PC-9 (cell line): Measurements from ENCODE around the gene RAP1GAP2. TPM values are rescaled to one million over a fixed set of nuclear protein-coding genes. Genes with fewer than 3 reads are reported as not detected.

Experiments used
- BruUV-seq: library from RNA; stranded (reverse); fragments of 400-500 nt; replicated peaks from 2 replicates; lab custom pipeline; 2021; lab: Mats Ljungman, UMichigan
- CTCF ChIA-PET: fragments of 300-600 bp; sonication (Branson Sonifier 250); formaldehyde crosslinking; loops from one replicate; lab custom pipeline; 2022; ENCODE audit warnings: antibody characterized with exemption; lab: Charles Lee
- POLR2A ChIA-PET: fragments of 300-600 bp; sonication (Branson Sonifier 250); formaldehyde crosslinking; loops from one replicate; lab custom pipeline; 2022; ENCODE audit warnings: antibody characterized with exemption; ENCODE audit not compliant: unreplicated experiment; lab: Charles Lee
- DNase-seq, 2 experiments: peaks; one replicate each; pipeline versions ENCODE4 v3.0.0 to v3.0.0-alpha.2; 2015 to 2022; ENCODE audit warnings: mixed read lengths in 1 of 2
- H2AFZ ChIP-seq: fragments of 200-600 bp; sonication (generic); 2 replicates; pipeline ENCODE4 v1.8.1; 2017; ENCODE audit warnings: antibody characterized with exemption
- H3F3A ChIP-seq: fragments of 200-600 bp; sonication (generic); 2 replicates; pipeline ENCODE4 v1.8.1; 2017; ENCODE audit warnings: antibody characterized with exemption, mild to moderate bottlenecking, low read depth; ENCODE audit not compliant: insufficient read depth
- H3K27ac ChIP-seq: fragments of 200-600 bp; sonication (generic); 2 replicates; pipeline ENCODE4 v1.6.1; 2016; ENCODE audit warnings: mixed run types
- H3K27me3 ChIP-seq: fragments of 200-600 bp; sonication (generic); 2 replicates; pipeline ENCODE4 v1.6.1; 2016; ENCODE audit warnings: low read depth, mixed run types; ENCODE audit not compliant: insufficient read depth
- H3K36me3 ChIP-seq: fragments of 200-600 bp; sonication (generic); 2 replicates; pipeline ENCODE4 v1.6.1; 2016; ENCODE audit warnings: low read depth, mixed run types
- H3K4me1 ChIP-seq: fragments of 200-600 bp; sonication (generic); replicated peaks from 2 replicates; pipeline ENCODE4 v1.6.1; 2016; ENCODE audit warnings: mixed run types; ENCODE audit not compliant: insufficient read depth
- H3K4me2 ChIP-seq: fragments of 200-600 bp; sonication (generic); 2 replicates; pipeline ENCODE4 v1.6.1; 2017; ENCODE audit warnings: mixed run types
- H3K4me3 ChIP-seq: fragments of 200-600 bp; sonication (generic); 2 replicates; pipeline ENCODE4 v1.6.1; 2016; ENCODE audit warnings: mixed run types
- H3K79me2 ChIP-seq: fragments of 200-600 bp; sonication (generic); 2 replicates; pipeline ENCODE4 v1.6.1; 2017; ENCODE audit warnings: low read depth, mixed run types
- H3K9me2 ChIP-seq: fragments of 200-600 bp; sonication (generic); 2 replicates; pipeline ENCODE4 v1.8.1; 2017; ENCODE audit warnings: mild to moderate bottlenecking; ENCODE audit not compliant: insufficient read depth
- H3K9me3 ChIP-seq: fragments of 200-600 bp; sonication (generic); 2 replicates; pipeline ENCODE4 v1.8.1; 2016; ENCODE audit warnings: low read depth; ENCODE audit not compliant: insufficient read depth
- H4K20me1 ChIP-seq: fragments of 200-600 bp; sonication (generic); 2 replicates; pipeline ENCODE4 v1.8.1; 2017; ENCODE audit not compliant: insufficient read depth
- CTCF ChIP-seq: fragments of 200-600 bp; sonication (generic); conservative IDR thresholded peaks from 2 replicates; pipeline ENCODE4 v1.6.1; 2017; ENCODE audit warnings: mixed run types, antibody characterized with exemption, mild to moderate bottlenecking, moderate library complexity
- EZH2 ChIP-seq: fragments of 200-600 bp; sonication (generic); IDR thresholded peaks from 2 replicates; pipeline ENCODE4 v1.8.0; 2017; ENCODE audit warnings: antibody characterized with exemption, low read depth
- intact Hi-C: fragments of 100-400 bp; cut with micrococcal nuclease; formaldehyde crosslinking; loops from one replicate; pipeline ENCODE4 v1.10.0; 2022; ENCODE audit not compliant: unreplicated experiment
- total RNA-seq: library from RNA; stranded (reverse); gene quantifications from 2 replicates; pipeline ENCODE4 v1.2.3, GENCODE V29; 2021

The RAP1GAP2 gene
- total RNA-seq, 1 experiment from 2014 or later = 10.1 TPM

GRCh38 chr17:2794111-2794803 lies 2.0 kb upstream of the RAP1GAP2 start:
- BruUV-seq = no TSS peak
- H2AFZ ChIP-seq = no peak overlapping the region
- POLR2A ChIA-PET = no interaction called here
- DNase-seq = no peak
- H4K20me1 ChIP-seq = no peaks in the 10 kb centered on the region
- no peak overlapping the region for H3K4me3 ChIP-seq
- no peak overlapping the region for H3K4me2 ChIP-seq
- no peaks in the 10 kb centered on the region for H3K9me2 ChIP-seq
- H3F3A ChIP-seq = peaks cover 8% of the 10 kb centered on the region; the same call in 1 of the 2 replicates
- no peaks in the 10 kb centered on the region for H3K36me3 ChIP-seq
- H3K4me1 ChIP-seq = peaks cover 4% of the 10 kb centered on the region; the same call in 1 of the 2 replicates
- intact Hi-C loops = no loop called here
- H3K27me3 ChIP-seq = peaks cover 24% of the 10 kb centered on the region
- TF ChIP-seq EZH2 = no peak
- no peak for TF ChIP-seq CTCF
- CTCF ChIA-PET = no interaction called here
- no peaks in the 10 kb centered on the region for H3K9me3 ChIP-seq
- no peaks in the 10 kb centered on the region for H3K79me2 ChIP-seq
- H3K27ac ChIP-seq = no peak overlapping the region

- Histone ChIP-seq H3K27ac (no peak overlapping the region), H3F3A (peaks cover 8% of the 10 kb centered on the region; the same call in 1 of the 2 replicates), H3K9me3 (no peaks in the 10 kb centered on the region), H3K4me2 (peak overlapping the region; percentile 56), H3K4me1 (peaks cover 4% of the 10 kb centered on the region; the same call in 1 of the 2 replicates), H3K36me3 (no peaks in the 10 kb centered on the region), H3K4me3 (peak overlapping the region; percentile 11; the same call in 1 of the 2 replicates), H3K27me3 (peaks cover 30% of the 10 kb centered on the region), H4K20me1 (no peaks in the 10 kb centered on the region), H2AFZ (no peak overlapping the region), H3K79me2 (no peaks in the 10 kb centered on the region), H3K9me2 (no peaks in the 10 kb centered on the region)
- no TSS peak for BruUV-seq
- CTCF ChIA-PET = no interaction called here
- intact Hi-C loops = no loop called here
- TF ChIP-seq CTCF (no peak), EZH2 (no peak)
- POLR2A ChIA-PET = no interaction called here
- no peak for DNase-seq
These were observed 636 bp upstream of the RAP1GAP2 start for GRCh38 chr17:2795441-2796163.

- peaks cover 8% of the 10 kb centered on the region; the same call in 1 of the 2 replicates for H3F3A ChIP-seq
- H3K27ac ChIP-seq = no peak overlapping the region
- POLR2A ChIA-PET = interaction anchor here (0.7 kb wide), 1 partner anchor 11 kb away, joined by 9 read pairs; no protein-coding TSS in a partner anchor
- H3K9me3 ChIP-seq = no peaks in the 10 kb centered on the region
- H3K4me1 ChIP-seq = peaks cover 4% of the 10 kb centered on the region; the same call in 1 of the 2 replicates
- CTCF ChIA-PET = interaction anchor here (0.5 kb wide), 1 partner anchor 661 kb away, joined by 5 read pairs; no protein-coding TSS in a partner anchor
- intact Hi-C loops = no loop called here
- H3K36me3 ChIP-seq = no peaks in the 10 kb centered on the region
- BruUV-seq = no TSS peak
- TF ChIP-seq EZH2 = no peak
- TF ChIP-seq CTCF = no peak
- no peaks in the 10 kb centered on the region for H3K9me2 ChIP-seq
- no peak overlapping the region for H3K4me3 ChIP-seq
- no peak overlapping the region for H2AFZ ChIP-seq
- H4K20me1 ChIP-seq = no peaks in the 10 kb centered on the region
- H3K79me2 ChIP-seq = no peaks in the 10 kb centered on the region
- DNase-seq = no peak
- peaks cover 23% of the 10 kb centered on the region for H3K27me3 ChIP-seq
- H3K4me2 ChIP-seq = no peak overlapping the region
These were observed 988 bp downstream of the RAP1GAP2 start for GRCh38 chr17:2797226-2797625.
